IMR-90 (cell line): ENCODE results near the gene C7orf57.

Experiments
- CTCF ChIP-seq: conservative IDR thresholded peaks from 2 replicates; pipeline ENCODE4 v1.5.1; 2012; ENCODE audit warnings: mild to moderate bottlenecking, low read depth, low read length, improper control_type of control experiment
- USF2 ChIP-seq: fragments of 150-350 bp; IDR thresholded peaks from 2 replicates; pipeline ENCODE4 v1.6.1; 2017; ENCODE audit warnings: mild to moderate bottlenecking, antibody characterized with exemption, low read length, low read depth

- TF ChIP-seq USF2 (no peak), CTCF (no peak)
Measured at GRCh38 chr7:48110868-48111267, 75.5 kb downstream of the C7orf57 start.
